IPS DF 4.7 (cell line): ENCODE measurements around the gene CNTN5.

Source experiments
- DNase-seq: peaks from one replicate; pipeline ENCODE4 v3.0.0-alpha.2; 2013; ENCODE audit warnings: low spot score; ENCODE audit errors: extremely low read depth

The CNTN5 gene

GRCh38 chr11:99601179-99601578, 580.4 kb downstream of the CNTN5 start:
- no peak for DNase-seq

DNA sequence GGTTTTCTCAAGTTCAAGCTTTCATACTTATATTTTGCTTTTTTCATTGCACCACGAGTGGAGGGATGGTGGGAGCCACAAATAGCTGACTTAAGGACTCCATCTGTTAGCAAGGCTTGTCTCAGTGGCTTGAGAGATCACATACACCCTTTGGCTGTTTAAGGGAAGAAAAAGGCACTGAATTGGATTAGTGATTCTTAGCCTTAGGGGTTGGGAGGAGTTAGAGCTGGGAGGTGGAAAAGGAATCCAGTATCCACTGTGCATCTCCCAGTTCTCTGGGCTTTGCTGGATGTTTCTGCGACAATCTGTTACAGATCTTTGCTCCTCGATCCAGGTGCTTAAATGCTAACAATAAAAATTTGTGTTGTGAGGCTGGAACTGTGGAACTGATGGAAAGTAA, 593.6 kb downstream of the CNTN5 start:
- no peak for DNase-seq

DNA sequence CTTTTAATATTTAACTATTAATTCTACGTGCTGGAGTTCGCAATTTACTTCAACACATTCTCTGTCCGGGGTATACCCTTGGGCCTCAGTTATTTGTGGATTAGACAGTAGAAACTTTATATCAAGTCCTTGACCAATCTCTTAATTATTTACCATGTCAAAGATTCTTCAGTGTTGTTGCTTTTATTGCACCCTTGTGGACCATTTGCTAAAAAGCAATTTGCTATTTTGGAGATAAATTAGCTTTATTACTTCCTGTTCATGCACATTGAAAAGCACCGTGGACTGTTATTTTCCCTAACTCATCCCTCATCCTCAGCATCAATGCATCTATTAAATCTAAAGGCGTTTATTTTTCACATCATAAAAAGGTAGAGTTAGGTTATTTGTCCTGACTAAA, 609.9 kb downstream of the CNTN5 start:
- DNase-seq: no peak

DNA sequence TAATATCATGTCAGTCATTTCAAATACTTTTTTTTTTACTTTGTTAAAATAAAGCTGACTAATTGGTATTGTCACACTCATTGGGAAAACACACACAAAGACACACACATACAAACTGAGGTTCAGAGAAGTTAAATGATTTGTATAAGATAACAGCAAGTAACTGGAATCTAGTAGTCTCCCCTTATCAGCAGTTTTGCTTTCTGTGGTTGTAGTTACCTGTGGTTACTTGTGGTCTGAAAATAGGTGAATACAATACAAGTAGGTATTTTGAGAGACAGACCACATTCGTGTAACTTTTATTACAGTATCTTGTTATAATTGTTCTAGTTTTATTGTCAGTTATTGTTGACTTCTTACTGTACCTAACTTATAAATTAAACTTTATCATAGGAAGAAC, 610.9 kb downstream of the CNTN5 start:
- no peak for DNase-seq

DNA sequence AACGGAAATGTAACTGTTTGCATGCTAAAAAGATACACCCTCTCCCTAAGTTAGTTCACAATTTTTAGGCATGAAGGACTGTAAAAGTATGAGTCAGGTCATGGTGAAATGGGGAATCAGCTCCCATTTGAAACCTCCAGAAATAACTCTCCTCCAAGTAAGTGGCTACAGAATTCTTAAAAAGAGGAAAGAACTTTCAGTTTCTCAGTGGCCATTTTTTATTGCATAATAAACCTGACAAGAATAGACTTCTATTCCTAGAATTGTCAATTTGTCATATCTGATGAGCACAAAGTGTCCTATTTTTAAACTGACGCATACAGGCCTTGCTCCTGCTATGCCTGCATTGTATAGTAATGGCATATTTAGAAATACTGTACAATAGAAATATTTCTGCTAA, 612.2 kb downstream of the CNTN5 start:
- no peak for DNase-seq

DNA sequence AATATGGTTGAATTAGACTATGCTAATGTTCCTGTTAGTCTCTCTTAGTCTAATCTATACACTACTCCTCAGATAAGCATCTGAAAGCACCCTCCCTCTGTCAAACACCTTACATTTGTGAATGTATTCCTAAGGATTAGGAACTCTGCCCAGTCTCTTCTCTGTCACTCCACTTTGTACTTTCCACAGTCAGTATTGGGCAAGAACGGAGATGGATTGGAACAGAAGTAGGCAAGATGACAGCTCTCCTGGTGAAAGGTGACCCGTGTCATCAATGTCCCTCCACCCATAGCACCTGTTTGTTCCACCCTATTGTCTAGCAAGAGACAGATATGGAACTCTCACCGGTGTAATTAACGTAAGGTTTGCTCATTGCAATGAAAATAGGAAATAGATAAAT, 613.8 kb downstream of the CNTN5 start:
- no peak for DNase-seq

- DNase-seq: no peak
These were observed 617.4 kb downstream of the CNTN5 start for GRCh38 chr11:99638073-99638553.

GRCh38 chr11:99640671-99641070, 619.9 kb downstream of the CNTN5 start:
- no peak for DNase-seq

DNA sequence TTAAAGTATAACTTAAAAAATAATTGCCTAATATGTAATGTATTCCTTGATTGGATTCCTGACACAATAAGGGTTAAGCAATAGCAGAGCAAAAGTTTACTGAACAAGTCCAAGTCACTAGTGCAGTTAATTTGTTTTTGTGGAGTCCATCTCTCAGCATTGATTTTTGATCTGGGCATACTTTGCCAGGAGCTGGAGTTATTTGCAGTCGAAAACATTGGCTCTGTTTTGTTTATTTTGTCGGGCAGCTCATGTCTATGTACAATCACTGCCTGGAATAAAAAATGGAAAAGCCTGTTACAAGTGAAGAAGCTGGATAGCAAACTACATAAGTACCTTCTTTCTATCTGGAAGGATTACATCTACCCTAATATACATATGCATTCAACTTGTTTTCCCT, 625.2 kb downstream of the CNTN5 start:
- no peak for DNase-seq

DNA sequence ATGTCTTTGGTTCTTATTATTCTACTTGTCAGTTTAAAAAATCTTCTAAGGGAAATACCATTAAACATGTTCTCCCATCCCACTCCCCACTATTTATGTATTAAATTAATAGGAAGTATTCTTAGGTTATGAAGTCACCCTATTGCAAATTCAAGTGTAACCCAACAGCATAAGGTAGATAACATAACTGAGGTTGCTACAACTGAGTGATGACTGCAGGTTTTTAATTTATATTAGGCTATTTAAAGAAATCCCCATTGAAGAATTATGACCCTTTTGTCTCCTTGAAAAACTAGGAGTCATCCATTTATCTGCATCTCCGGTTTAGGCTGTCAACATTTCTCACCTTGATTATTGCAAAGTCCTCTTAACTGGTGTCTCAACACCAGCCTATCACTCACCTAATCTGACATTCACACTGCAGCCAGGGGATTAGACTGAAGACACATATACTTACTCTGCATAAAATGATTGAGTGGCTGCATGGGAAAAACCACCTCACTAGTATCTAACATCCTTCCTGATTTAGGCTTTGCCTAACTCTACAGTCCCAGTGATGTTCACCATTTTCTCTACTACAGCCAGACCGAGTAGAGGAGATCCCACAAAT, 649.4 kb downstream of the CNTN5 start:
- DNase-seq: no peak

DNA sequence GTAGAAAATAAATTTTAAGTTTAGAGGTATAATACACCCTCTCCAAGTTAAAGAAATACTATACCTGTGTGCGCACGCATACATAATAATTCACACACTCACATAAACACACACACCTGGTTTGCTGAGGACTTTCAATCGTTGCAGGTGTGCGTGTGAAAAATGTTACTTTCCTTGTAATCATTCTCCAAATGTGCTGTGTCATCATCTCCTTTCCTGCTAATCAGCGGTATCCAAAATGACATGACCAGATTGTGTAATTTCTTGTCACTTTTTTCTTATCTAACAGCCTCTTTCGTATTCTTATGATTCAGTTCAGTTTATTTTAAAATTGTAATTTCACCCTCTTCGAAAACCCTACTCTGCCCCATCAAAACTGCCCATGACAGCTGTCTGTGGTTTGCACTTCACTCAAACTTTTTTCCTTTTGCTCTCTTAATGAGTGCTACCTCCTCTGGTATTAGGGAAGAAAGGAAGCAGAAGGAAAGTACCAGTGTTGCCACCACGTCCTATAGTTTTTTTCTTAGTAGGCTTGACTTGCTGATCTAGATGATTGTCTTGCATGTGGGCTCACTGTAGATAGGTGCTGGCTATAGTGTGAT, 651.2 kb downstream of the CNTN5 start:
- no peak for DNase-seq

DNA sequence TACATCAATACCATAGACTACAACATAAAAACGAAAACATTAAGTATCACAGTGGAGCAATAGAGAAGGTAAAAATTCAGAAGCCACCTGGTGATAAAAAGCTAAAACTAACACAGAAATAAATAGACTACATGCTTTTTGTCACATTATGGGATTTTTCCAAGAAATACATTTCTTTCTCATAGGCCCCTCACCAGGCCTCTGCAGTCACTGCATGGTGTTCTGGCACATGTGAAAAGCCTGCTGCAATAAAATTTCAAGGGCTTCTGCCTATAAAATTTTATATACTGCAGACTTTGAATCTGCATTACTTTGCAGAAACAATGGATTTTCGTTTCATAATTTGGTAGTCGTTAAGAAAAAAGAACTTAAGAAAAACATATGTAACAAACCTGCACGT, 655.5 kb downstream of the CNTN5 start:
- DNase-seq: no peak

GRCh38 chr11:99682171-99682570, 661.4 kb downstream of the CNTN5 start:
- DNase-seq: no peak

DNA sequence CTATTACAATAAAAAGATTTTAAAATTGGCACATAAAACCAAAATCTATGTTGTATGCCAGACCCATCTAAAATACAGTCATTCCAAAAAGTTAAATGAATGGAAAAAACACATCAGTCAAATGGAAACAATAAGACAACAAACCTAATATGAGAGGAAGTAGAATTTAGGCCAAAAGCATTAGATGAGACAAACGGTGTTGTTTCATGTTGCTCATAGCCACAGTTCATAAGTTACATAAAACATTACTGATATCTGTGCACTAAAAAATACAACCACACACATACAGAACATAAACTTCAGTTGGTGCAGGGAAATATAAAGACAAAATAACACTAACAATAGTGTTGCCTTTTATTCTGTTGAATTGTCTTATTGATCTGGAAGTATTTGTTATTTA, 661.9 kb downstream of the CNTN5 start:
- DNase-seq: no peak

DNA sequence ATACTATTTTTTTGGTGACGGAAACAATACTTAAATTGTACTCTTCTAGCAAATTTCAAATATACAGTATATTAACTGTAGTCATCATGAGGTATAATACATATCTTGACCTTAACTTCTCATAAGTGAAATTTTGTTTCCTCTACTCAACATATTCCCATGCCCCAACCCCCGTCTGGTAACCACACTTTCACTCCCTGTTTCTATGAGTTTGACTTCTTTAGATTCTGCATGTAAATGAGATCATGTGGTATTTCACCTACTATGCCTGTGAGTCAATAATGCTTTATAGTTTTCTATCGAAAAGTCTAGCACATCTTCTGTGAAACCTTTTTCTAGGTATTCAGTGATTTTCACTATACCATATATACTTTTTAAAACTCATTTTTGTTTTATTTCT, 663.2 kb downstream of the CNTN5 start:
- no peak for DNase-seq

- no peak for DNase-seq
These were observed 666.1 kb downstream of the CNTN5 start for GRCh38 chr11:99686838-99687237.

GRCh38 chr11:99687320-99687719, 666.6 kb downstream of the CNTN5 start:
- DNase-seq: no peak

DNA sequence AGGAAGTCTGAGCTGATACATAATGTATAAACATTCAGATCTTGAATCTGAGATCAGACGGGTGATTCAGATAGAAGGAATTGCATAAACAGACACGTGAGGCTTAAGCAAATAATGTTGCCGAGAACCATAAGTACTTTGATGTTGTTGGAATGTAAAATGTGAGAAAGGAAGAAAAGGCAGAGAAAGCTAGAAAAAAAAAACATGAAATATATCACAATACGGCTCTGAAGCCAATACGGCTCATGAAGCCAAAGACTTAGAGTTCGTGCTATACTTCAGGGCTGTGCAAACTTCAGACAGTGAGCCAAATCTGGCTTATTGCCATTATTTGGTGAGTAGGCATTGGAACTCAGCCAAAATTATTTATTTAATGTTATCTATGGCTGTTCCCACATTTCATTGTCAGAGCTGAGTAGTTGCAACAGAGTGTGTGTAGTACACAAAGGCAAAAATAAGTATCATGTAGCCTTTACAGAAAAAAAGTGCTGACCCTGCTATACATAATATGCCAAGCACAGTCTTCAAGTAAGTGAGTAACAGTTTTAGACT, 673.3 kb downstream of the CNTN5 start:
- no peak for DNase-seq

- DNase-seq: no peak
These were observed 674.4 kb downstream of the CNTN5 start for GRCh38 chr11:99695106-99695505.

- DNase-seq: no peak
These were observed 686.1 kb downstream of the CNTN5 start for GRCh38 chr11:99706848-99707247.

DNA sequence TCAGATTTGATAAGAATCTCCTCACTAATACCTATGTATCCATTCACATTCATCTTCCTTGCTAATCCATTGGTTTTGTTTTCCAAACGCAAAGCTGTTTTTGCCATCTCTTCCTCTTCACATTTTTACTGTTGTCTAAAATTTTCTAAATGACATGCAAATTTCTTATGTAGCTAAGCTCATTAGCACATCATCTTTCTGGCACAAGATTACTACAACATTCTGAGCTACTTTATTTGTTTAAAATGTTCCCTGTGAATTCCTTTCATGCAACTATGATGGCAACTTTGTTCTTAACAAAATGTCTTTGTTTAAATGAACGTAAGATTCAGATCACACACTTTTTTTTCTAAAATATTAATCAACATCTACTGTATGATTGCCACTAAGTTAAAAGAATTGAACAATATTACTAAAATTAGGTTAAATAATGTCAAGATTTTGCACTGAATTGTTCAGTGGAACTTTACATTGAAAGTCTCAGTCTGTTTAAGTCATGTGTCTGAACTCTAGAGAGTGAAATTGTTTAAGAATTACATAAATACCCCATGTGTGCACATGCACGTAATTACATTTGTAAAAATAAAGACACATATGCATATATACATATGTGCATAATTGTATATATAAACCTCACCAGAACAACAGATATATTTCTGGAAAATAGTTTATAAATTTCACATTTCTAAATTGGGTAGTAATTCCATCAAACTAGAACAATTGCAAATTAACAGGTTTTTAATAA, 688.4 kb downstream of the CNTN5 start:
- DNase-seq: no peak

- no peak for DNase-seq
These were observed 695.6 kb downstream of the CNTN5 start for GRCh38 chr11:99716302-99716701.
